Astrocyte (in vitro differentiated cells and primary cell): ENCODE data around the gene NEUROD1.

ENCODE experiments used
- EZH2 ChIP-seq: IDR thresholded peaks from 2 replicates; pipeline ENCODE4 v1.6.1; 2012; ENCODE audit warnings: mild to moderate bottlenecking, low read length, inconsistent platforms; ENCODE audit not compliant: insufficient read depth
- TF ChIP-seq, protein P1 (sequence below): IDR thresholded peaks from 2 replicates; pipeline ENCODE4 v1.5.1; 2011; ENCODE audit warnings: low read depth, mild to moderate bottlenecking, inconsistent platforms, low read length, moderate library complexity; ENCODE audit not compliant: insufficient read depth

DNA sequence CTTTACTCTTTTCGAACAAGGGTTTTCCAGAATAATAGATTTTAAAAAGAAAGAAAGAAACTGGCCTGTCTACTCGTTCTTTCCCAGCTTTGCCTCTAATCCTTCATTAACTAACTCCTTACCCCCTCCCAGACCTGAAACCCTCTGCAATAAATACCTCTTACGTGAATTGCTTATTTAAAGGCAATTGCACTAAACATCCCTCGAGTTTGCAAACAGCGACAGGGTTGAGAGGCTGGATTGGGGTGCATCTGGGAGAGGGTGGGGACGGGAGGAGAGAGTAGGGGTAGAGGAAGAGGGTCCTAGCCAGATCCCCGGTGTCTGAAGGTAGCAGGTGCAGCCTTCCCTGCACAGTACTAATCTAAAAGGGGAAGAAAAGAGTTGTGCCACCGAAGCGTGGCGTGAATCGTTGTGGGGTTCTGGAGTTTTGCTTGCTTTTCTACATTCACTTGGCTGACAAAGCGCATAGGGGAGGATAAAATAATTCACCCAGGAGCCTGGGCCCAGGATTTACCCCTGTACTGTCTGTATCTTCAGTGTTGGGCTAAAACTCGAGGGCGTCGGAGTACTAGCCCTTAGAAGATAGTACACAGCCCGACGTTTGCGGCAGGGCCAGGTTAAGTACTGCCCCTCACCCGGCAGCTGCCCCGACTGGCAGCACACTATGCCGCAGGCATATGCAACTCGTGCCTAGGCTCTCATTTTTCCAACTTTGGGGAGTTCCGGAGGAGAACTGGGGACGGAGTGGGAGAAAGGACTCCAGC, 1.9 kb upstream of the NEUROD1 start:
- TF ChIP-seq, protein P1, sequence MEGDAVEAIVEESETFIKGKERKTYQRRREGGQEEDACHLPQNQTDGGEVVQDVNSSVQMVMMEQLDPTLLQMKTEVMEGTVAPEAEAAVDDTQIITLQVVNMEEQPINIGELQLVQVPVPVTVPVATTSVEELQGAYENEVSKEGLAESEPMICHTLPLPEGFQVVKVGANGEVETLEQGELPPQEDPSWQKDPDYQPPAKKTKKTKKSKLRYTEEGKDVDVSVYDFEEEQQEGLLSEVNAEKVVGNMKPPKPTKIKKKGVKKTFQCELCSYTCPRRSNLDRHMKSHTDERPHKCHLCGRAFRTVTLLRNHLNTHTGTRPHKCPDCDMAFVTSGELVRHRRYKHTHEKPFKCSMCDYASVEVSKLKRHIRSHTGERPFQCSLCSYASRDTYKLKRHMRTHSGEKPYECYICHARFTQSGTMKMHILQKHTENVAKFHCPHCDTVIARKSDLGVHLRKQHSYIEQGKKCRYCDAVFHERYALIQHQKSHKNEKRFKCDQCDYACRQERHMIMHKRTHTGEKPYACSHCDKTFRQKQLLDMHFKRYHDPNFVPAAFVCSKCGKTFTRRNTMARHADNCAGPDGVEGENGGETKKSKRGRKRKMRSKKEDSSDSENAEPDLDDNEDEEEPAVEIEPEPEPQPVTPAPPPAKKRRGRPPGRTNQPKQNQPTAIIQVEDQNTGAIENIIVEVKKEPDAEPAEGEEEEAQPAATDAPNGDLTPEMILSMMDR, result no peak
- TF ChIP-seq EZH2, result no peak
